ENCODE data around the gene MALL. TPM values are rescaled to one million over a fixed set of nuclear protein-coding genes. Genes with fewer than 3 reads are reported as not detected.
"Not testable (repeated sequence)": the region's sequence is repeated elsewhere in the genome, so short reads cannot be mapped to it uniquely, and the experiment has no call there.

MALL gene
- total RNA-seq, 4 donors from 2014 or later = 12.6 to 33.3 (median 24.7) TPM

GRCh38 chr2:110059694-110060358 is 55.8 kb downstream of the MALL start:
- not testable (repeated sequence) for H3K9me3 ChIP-seq; H3K4me1 ChIP-seq; H3K27ac ChIP-seq; H3K4me3 ChIP-seq; H3K27me3 ChIP-seq; H3K36me3 ChIP-seq; DNase-seq (ENCODE audit: low spot score in 2 of 2)
- WGBS, 2 donors = no CpG with 5 or more reads among the region's 1 CpG

GRCh38 chr2:110059009-110059693 is 56.5 kb downstream of the MALL start:
- not testable (repeated sequence) for H3K27ac ChIP-seq; H3K9me3 ChIP-seq; H3K36me3 ChIP-seq; H3K4me1 ChIP-seq; DNase-seq (ENCODE audit: low spot score in 2 of 2); H3K4me3 ChIP-seq; H3K27me3 ChIP-seq
- WGBS, 2 donors = no CpG with 5 or more reads among the region's 11 CpGs

- H3K4me1 ChIP-seq; H3K9me3 ChIP-seq; H3K4me3 ChIP-seq; H3K27ac ChIP-seq; H3K36me3 ChIP-seq; DNase-seq (ENCODE audit: low spot score in 2 of 2); H3K27me3 ChIP-seq: not testable (repeated sequence)
These were observed 57.6 kb downstream of the MALL start for GRCh38 chr2:110058034-110058433.

GRCh38 chr2:110055819-110056408 is 59.7 kb downstream of the MALL start:
- H3K4me1 ChIP-seq; H3K4me3 ChIP-seq; H3K36me3 ChIP-seq; H3K27me3 ChIP-seq; H3K9me3 ChIP-seq; H3K27ac ChIP-seq; DNase-seq (ENCODE audit: low spot score in 2 of 2): not testable (repeated sequence)
- no CpG with 5 or more reads among the region's 8 CpGs for WGBS, 2 donors

- peak in 1 of 2 donors; percentile 6 for DNase-seq (ENCODE audit: low spot score in 2 of 2)
- not testable (repeated sequence) for H3K4me3 ChIP-seq, H3K4me1 ChIP-seq, H3K9me3 ChIP-seq, H3K36me3 ChIP-seq, H3K27me3 ChIP-seq
- H3K27ac ChIP-seq = peak overlapping the region in 1 of 4 donors; percentile 72
- 0 to 18% methylated on average over 2 of the region's 11 CpGs for WGBS, 2 donors
These were observed 60.9 kb downstream of the MALL start for GRCh38 chr2:110054521-110055407.

GRCh38 chr2:110053688-110054087 is 61.9 kb downstream of the MALL start:
- not testable (repeated sequence) for H3K4me3 ChIP-seq; H3K9me3 ChIP-seq; H3K4me1 ChIP-seq; DNase-seq (ENCODE audit: low spot score in 2 of 2); H3K36me3 ChIP-seq; H3K27me3 ChIP-seq; H3K27ac ChIP-seq
- WGBS, 2 donors = no CpG with 5 or more reads among the region's 5 CpGs

GRCh38 chr2:110052166-110052565 is 63.5 kb downstream of the MALL start:
- not testable (repeated sequence) for H3K27ac ChIP-seq; H3K4me3 ChIP-seq; H3K9me3 ChIP-seq; H3K36me3 ChIP-seq; H3K27me3 ChIP-seq; DNase-seq (ENCODE audit: low spot score in 2 of 2); H3K4me1 ChIP-seq
- no CpG with 5 or more reads among the region's 4 CpGs for WGBS, 2 donors

- not testable (repeated sequence) for DNase-seq (ENCODE audit: low spot score in 2 of 2); H3K9me3 ChIP-seq; H3K27me3 ChIP-seq; H3K27ac ChIP-seq; H3K4me3 ChIP-seq; H3K4me1 ChIP-seq; H3K36me3 ChIP-seq
- WGBS, 2 donors = no CpG with 5 or more reads among the region's 5 CpGs
These were observed 65.4 kb downstream of the MALL start for GRCh38 chr2:110050222-110050621.

GRCh38 chr2:110049769-110050168 is 65.9 kb downstream of the MALL start:
- no CpG with 5 or more reads among the region's 5 CpGs for WGBS, 2 donors
- H3K27ac ChIP-seq = not testable (repeated sequence)

GRCh38 chr2:110048255-110049197 is 67.1 kb downstream of the MALL start:
- 69 to 76% methylated on average over 9 to 12 of the region's 16 CpGs for WGBS, 2 donors
- not testable (repeated sequence) for DNase-seq (ENCODE audit: low spot score in 2 of 2)

More at GRCh38 chr2:110049769-110050168, 65.9 kb downstream of the MALL start:
- not testable (repeated sequence) for H3K27me3 ChIP-seq; DNase-seq (ENCODE audit: low spot score in 2 of 2); H3K4me3 ChIP-seq; H3K9me3 ChIP-seq; H3K36me3 ChIP-seq; H3K4me1 ChIP-seq

GRCh38 chr2:110047225-110047624 is 68.4 kb downstream of the MALL start:
- H3K9me3 ChIP-seq; H3K27me3 ChIP-seq; H3K4me3 ChIP-seq; H3K4me1 ChIP-seq; H3K27ac ChIP-seq; H3K36me3 ChIP-seq; DNase-seq (ENCODE audit: low spot score in 2 of 2): not testable (repeated sequence)
- no CpG with 5 or more reads among the region's 4 CpGs for WGBS, 2 donors

More at GRCh38 chr2:110048255-110049197, 67.1 kb downstream of the MALL start:
- H3K27ac ChIP-seq, H3K9me3 ChIP-seq, H3K4me1 ChIP-seq, H3K36me3 ChIP-seq, H3K27me3 ChIP-seq, H3K4me3 ChIP-seq: not testable (repeated sequence)

- not testable (repeated sequence) for H3K27me3 ChIP-seq; H3K4me3 ChIP-seq; H3K27ac ChIP-seq; H3K4me1 ChIP-seq; DNase-seq (ENCODE audit: low spot score in 2 of 2); H3K36me3 ChIP-seq; H3K9me3 ChIP-seq
- no CpG with 5 or more reads among the region's 10 CpGs for WGBS, 2 donors
These were observed 73.5 kb downstream of the MALL start for GRCh38 chr2:110041941-110042660.

Data from tibial nerve (tissue), 4 donors.